Renal cortical epithelial cell (primary cell): Measurements from ENCODE around the gene ALKAL2. TPM values are rescaled to one million over a fixed set of nuclear protein-coding genes. Genes with fewer than 3 reads are reported as not detected.

ENCODE experiments used
- DNase-seq: peaks from one replicate; pipeline ENCODE4 v3.0.0-alpha.2; 2011; ENCODE audit warnings: low read depth
- total RNA-seq: library from RNA; depleted of rRNA; stranded (reverse); fragments of >200 nt; gene quantifications from 2 replicates; pipeline ENCODE4 v1.2.3, GENCODE V29; 2014

ALKAL2 gene
- total RNA-seq, 1 donor from 2014 or later: 3.9 TPM

- DNase-seq: peak; percentile 61
Observed at GRCh38 chr2:290090-290722, 2.3 kb upstream of the ALKAL2 start.

- DNase-seq: no peak
Observed at GRCh38 chr2:289362-290089, 1.6 kb upstream of the ALKAL2 start.

- DNase-seq: no peak
Observed at GRCh38 chr2:288758-289361, 969 bp upstream of the ALKAL2 start.

GRCh38 chr2:287471-287885, 413 bp downstream of the ALKAL2 start:
- no peak for DNase-seq

- no peak for DNase-seq
Observed at GRCh38 chr2:286774-287392, 1.0 kb downstream of the ALKAL2 start.

GRCh38 chr2:286035-286434, 1.9 kb downstream of the ALKAL2 start:
- no peak for DNase-seq

GRCh38 chr2:285531-285930, 2.4 kb downstream of the ALKAL2 start:
- DNase-seq: peak; percentile 67

GRCh38 chr2:284896-285492, 2.9 kb downstream of the ALKAL2 start:
- no peak for DNase-seq

GRCh38 chr2:283996-284794, 3.7 kb downstream of the ALKAL2 start:
- no peak for DNase-seq

- DNase-seq: no peak
Observed at GRCh38 chr2:282371-283263, 5.3 kb downstream of the ALKAL2 start.

GRCh38 chr2:281381-281780, 6.5 kb downstream of the ALKAL2 start:
- DNase-seq: no peak

GRCh38 chr2:280650-281110, 7.2 kb downstream of the ALKAL2 start:
- peak; percentile 61 for DNase-seq

GRCh38 chr2:279956-280649, 7.8 kb downstream of the ALKAL2 start:
- no peak for DNase-seq

- no peak for DNase-seq
Observed at GRCh38 chr2:279366-279765, 8.5 kb downstream of the ALKAL2 start.

GRCh38 chr2:278927-279320, 9.0 kb downstream of the ALKAL2 start:
- DNase-seq: no peak

GRCh38 chr2:278312-278926, 9.5 kb downstream of the ALKAL2 start:
- no peak for DNase-seq

GRCh38 chr2:275466-275865, 12.4 kb downstream of the ALKAL2 start:
- no peak for DNase-seq

- DNase-seq: no peak
Observed at GRCh38 chr2:274503-274902, 13.4 kb downstream of the ALKAL2 start.

- no peak for DNase-seq
Observed at GRCh38 chr2:273333-273732, 14.6 kb downstream of the ALKAL2 start.
